HG03521 (cell line): ENCODE data around the gene DACH2.

Experiments
- ATAC-seq: cut with Tn5 transposase; IDR thresholded peaks from one replicate; pipeline ENCODE4 v1.9.1; 2021; ENCODE audit warnings: mild to moderate bottlenecking, moderate library complexity; ENCODE audit not compliant: unreplicated experiment

DACH2 gene

GRCh38 chrX:86747091-86747490 is 598.8 kb downstream of the DACH2 start:
- no peak for ATAC-seq

- ATAC-seq, result no peak
Measured at GRCh38 chrX:86805241-86805640, 657.0 kb downstream of the DACH2 start.

GRCh38 chrX:86806786-86807185 is 658.5 kb downstream of the DACH2 start:
- ATAC-seq, result no peak

- no peak for ATAC-seq
Measured at GRCh38 chrX:86809651-86810050, 661.4 kb downstream of the DACH2 start.

GRCh38 chrX:86829786-86830185 is 681.5 kb downstream of the DACH2 start:
- ATAC-seq, result no peak

GRCh38 chrX:86830685-86831084 is 682.4 kb downstream of the DACH2 start:
- ATAC-seq, result no peak

GRCh38 chrX:86845101-86845500 is 696.9 kb downstream of the DACH2 start:
- ATAC-seq, result no peak
